Measurements from ENCODE around the gene CCK. TPM values are rescaled to one million over a fixed set of nuclear protein-coding genes. Genes with fewer than 3 reads are reported as not detected.
A peak's percentile ranks its signal among the peaks of the same experiment; 100 is the strongest.
"Not testable (repeated sequence)": the region's sequence is repeated elsewhere in the genome, so short reads cannot be mapped to it uniquely, and the experiment has no call there.

The CCK gene, protein sequence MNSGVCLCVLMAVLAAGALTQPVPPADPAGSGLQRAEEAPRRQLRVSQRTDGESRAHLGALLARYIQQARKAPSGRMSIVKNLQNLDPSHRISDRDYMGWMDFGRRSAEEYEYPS
- 0.42 and 6.2 TPM in 2 replicates for total RNA-seq (2014; rRNA removed; shearing (Covaris generic))

DNA sequence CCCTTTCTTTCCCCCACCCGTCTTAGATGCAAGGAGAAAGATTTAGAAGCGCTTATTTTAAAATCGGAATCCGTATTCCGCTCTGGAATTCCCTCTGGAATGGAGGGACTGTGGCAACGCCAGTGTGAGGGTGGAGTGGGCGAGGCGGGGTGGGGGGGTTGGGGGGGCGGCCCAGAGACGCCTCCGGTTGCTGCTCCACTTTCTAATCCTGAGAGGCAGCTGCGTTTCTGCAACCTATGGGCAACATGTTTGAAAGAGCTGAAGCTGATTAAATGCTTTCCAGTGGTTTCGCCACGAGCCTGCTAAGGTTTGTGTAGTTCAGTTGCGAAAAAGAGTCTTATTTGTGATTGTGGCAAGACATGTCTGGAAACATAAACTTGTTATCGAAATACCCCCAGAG lies at the start of gene CCK:
CCK (minus strand) TSS at position 101 of the 400 bp plus-strand sequence. CDS start 2,555 bp downstream, outside the sequence.
- no peak for DNase-seq (ENCODE audit: low read depth)

DNA sequence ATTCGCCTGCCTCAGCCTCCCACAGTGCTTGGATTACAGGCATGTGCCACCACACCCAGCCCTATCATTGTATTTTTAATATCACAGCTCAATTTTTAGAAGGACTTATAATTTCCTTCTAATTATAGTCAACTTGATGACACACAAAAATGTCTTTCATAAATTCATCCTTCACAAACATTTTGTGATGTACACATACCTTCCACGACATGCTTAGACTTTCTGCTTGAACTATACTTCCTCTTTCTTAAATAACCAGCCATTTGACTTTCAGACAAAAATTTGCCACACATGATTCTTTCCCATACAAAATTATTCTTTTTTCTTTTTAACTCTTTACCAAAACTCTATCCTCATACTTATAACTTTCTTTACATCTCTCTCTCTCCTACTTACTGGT lies 48.4 kb upstream of the CCK start:
- no peak for DNase-seq (ENCODE audit: low read depth)

DNA sequence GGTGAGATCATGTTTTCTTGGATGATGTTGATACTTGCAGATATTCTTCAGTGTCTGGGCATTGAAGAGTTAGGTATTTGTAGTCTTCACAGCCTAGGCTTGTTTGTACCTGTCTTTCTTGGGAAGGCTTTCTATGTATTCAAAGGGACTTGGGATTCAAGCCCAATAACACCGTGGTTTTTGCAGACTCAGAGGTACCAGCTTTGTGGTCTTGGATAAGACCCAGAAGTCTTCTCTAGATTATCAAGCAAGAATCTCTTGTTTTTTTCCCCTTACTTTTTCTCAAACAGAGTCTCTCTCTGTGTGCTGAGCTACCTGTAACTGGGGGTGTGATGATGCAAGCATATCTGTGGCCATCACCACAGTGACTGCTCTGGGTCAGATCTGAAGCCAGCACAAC lies 42.7 kb upstream of the CCK start:
- DNase-seq (ENCODE audit: low read depth): no peak

DNA sequence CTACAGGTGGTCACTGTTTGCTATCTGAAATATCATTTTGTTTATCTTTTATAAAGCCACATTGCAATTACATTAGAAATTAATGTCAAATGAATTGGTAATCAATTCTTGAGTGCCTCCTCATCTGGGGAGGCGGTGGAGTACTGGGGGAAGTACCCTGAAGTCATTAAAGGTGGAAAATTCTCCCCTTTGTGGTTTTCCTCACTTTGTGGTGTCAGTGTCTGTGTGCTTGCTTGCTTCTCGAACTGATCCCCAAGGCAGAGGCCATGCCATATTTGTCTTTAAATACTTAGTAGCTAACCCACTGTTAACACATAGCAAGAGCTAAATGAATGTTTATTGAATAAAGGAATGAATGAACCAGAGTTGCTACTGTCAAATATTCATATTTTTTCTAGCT lies 40.5 kb upstream of the CCK start:
- DNase-seq (ENCODE audit: low read depth): no peak

DNA sequence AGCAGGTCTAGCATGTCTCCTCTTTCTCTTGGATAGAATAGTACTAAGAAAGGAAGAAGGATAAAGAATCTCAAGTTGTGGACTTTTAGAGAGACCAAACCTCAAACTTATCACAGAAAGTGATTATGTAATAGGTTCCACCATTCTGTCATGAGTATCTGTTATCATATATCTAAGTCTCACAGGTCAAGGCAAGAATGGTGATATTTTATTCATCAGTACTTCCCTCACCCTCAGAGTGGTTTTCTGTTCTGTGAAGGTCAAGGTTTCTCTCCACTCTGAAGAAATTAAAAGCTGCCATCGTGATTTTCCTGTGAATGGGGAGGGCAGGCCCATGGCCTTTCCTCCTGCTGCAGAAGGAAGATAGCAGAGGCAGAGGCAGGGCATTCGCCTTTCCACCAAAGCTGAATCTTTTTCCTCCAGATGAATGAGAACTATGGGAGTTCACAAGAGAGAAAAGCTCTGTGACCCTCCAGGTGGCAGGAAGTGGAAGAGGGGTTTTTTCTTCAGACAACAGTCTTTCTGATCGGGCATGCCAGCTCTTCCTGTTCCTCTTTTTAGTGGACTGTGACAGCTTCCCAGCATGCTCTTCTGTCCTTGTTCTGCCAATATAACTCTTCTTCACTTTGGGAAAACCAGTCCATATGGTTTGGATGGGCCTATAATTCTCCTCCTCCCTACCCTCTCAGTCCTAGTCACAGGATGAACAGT lies 37.1 kb upstream of the CCK start:
- DNase-seq (ENCODE audit: low read depth): no peak

DNA sequence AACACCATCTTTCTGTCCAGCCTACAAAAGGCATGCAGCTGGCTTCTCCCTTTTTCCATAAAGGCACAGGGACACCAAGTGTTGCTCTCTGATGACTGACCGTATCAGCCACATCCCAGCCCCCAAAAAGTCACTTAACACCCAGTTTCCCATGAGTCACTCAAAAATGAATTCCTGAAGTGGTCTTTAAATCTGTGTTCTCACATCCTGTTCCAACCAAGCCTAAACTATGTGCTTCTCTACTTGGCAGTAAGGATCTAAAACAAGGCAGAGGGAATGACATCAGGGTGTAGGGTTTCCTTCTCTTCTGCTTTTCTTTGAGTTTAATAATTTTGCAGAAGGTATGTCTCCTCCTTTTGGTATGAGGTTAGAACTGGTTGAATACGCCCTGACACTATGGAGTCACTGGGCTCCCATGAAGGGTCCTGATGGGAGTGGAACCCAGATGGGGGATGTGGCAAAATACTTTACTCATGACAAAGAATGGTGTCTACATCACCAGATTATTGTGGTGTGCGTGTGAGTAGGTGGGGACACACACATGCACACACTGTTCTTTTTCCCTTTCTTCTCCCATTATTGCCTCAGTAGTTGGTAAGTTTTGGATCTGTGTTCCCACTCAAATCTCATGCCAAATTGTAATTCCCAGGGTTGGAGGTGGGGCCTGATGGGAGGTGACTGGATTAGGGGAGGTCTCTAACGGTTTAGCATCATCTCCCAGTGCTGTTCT lies 35.6 kb upstream of the CCK start:
- DNase-seq (ENCODE audit: low read depth): peak; percentile 21

DNA sequence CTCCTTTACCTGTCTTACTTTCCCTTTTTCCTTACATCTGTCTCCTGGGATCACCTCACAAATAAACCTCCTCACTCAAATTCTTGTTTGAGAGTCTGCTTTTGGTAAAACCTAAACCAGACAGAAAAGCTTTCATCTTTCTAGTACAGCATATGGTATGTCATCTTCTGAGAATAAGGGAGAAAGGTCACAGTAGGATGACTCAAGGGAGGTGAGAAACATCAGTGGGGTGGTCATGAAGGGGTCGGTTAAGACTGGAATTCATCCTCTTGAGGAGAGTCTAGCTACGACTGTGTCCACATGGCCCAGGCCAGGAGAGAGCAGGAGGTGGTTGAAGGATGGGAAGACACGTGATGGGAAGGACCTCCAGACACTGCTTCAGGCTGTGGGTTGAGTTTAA lies 34.8 kb upstream of the CCK start:
- no peak for DNase-seq (ENCODE audit: low read depth)

DNA sequence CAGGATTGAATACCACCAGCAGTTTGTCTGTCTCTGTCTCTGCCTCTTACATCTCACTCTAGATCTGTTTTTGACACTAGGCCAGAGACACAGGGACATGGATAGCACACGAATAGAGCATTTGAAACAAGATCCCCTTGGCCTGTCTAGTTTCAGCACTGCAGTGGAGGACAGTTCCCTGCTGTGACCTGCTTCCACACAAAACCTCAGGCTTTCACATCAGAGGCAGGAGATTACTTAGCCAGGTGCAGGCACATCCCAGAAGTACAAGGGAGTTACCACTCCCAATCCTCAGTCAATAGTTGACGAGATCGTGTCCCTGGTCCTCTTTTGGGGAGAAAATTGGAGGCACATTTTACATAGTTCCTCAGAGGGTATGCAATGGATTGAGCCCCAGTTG lies 34.0 kb upstream of the CCK start:
- peak; percentile 19 for DNase-seq (ENCODE audit: low read depth)

DNA sequence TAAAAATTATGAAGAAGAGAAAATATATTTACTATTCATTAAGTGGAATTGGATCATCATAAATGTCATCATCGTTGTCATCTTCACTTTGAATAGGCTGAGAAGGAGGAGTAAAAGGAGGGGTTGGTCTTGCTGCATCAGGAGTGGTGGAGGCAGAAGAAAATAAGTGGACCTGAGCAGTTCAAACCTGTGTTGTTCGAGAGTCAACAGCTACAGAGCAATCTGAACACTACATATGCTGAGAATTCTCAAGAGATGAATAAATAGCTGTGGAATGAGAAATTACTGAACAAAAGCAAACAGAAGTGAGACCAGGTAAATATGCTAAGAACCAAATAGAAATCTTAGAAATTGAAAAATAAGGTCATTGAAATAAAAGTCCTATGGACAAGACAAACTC lies 32.3 kb upstream of the CCK start:
- no peak for DNase-seq (ENCODE audit: low read depth)

DNA sequence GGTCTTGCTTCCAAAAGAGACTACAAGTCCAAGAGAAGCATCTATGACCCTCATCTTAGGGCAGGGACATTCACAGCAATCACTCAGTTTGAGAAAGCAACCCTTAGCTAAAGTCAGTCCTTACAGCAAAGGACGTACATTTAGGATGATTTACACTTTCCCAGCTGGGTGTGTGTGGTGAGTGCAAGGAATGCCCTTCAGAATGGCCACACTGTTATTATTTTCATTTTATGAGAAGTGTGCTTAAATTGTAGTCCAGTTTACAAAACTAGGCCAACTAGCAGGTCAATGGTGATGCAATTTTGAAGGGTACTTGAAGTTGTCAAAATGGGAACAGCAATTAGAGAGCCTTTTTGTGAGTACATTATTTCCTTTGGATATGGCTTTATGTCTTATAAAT lies 26.0 kb upstream of the CCK start:
- no peak for DNase-seq (ENCODE audit: low read depth)

DNA sequence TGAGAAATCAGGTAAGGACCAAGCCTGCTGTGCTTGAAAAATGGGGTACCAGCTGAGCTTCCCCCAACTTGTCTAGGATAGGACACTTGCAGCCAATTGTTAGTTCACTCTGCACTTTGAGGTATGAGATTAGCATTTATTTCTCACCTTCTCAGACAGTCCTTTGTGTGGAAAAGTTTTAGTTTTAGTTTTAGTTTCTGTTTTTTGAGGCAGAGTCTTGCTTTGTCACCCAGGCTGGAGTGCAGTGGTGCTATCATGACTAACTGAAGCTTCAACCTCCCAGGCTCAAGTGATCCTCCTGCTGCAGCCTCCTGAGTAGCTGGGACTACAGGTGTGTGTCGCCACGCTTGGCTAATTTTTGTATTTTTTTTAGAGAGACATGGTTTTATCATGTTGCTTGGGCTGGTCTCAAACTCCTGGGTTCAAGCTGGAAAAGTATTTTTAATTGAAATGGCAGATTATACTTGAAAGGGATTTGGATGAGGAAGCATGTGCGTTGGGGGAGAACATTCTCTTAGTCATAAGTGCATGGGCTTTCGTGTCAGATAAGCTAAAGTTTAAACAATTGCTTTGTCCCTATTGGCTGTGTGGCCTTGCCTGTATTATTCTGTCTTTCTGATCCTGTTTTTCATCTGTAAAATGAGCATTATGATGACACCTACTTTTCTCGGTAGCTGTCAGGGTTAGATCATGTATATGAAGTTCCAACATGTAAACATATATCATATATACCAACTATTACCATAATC lies 25.2 kb upstream of the CCK start:
- DNase-seq (ENCODE audit: low read depth): no peak

DNA sequence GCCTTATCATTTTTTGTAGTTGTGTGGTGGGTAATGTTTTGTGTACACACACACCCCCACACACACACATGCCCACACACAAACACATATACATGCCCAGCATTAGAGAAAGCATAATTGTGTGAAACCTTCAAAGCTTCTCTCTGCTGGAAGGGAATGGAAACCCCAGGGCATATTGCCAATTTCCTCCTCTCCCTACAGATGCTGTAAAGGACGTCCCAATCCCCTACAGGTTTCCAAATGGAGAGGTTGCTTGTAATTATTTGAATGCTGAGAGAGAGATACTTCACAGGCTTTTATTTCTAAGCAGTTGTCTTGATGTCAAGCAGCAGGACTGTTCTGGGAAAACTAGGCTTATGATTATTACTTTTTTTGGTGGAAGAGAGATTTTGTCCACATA lies 23.0 kb upstream of the CCK start:
- DNase-seq (ENCODE audit: low read depth): no peak

DNA sequence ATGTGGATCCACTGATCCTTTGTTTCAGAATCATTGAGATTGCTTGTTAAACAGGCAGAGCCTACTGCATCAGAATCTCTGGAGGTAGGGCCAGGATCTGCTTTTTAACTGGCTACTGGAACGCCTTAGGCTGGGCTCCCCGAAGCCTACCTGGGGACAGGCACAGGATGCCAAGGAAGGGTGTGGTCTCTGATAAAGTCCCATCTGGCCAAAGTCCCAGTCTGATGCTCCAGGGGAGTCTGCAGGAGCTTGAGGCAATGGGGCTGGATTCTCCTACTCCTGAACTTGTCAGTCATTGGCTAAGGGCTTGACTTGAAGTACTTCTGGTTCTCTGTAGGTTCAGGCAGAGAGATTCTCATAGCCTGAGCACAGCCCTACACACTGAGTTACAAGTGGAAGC lies 22.4 kb upstream of the CCK start:
- DNase-seq (ENCODE audit: low read depth): no peak

DNA sequence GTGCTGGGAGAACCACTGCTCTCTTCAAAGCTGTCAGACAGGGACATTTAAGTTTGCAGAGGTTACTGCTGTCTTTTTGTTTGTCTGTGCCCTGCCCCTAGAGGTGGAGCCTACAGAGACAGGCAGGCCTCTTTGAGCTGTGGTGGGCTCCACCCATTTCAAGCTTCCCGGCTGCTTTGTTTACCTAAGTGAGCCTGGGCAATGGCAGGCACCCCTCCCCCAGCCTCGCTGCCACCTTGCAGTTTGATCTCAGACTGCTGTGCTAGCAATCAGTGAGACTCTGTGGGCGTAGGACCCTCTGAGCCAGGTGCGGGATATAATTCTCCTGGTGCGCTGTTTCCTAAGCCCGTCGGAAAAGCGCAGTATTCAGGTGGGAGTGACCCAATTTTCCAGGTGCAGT lies 21.4 kb upstream of the CCK start:
- not testable (repeated sequence) for DNase-seq (ENCODE audit: low read depth)

DNA sequence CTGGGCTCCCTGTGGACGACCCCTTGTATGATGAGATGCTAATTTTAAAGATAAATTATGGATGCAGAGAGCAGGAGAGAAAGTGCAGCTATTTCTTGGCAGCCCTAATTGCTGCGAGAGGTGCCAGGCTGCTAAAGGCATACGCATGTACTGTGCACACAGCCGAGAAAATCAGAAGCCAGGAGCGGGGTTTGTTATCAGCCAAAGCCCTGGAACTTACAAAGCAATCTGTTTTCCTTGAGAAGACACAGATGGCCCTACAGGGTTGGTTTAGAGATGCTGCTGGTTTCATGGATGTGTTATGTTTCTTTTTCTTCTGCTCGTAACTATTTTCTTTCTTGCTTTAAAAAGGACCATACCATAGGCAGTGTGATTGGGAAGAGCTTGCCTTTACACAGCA lies 11.7 kb upstream of the CCK start:
- DNase-seq (ENCODE audit: low read depth): no peak

DNA sequence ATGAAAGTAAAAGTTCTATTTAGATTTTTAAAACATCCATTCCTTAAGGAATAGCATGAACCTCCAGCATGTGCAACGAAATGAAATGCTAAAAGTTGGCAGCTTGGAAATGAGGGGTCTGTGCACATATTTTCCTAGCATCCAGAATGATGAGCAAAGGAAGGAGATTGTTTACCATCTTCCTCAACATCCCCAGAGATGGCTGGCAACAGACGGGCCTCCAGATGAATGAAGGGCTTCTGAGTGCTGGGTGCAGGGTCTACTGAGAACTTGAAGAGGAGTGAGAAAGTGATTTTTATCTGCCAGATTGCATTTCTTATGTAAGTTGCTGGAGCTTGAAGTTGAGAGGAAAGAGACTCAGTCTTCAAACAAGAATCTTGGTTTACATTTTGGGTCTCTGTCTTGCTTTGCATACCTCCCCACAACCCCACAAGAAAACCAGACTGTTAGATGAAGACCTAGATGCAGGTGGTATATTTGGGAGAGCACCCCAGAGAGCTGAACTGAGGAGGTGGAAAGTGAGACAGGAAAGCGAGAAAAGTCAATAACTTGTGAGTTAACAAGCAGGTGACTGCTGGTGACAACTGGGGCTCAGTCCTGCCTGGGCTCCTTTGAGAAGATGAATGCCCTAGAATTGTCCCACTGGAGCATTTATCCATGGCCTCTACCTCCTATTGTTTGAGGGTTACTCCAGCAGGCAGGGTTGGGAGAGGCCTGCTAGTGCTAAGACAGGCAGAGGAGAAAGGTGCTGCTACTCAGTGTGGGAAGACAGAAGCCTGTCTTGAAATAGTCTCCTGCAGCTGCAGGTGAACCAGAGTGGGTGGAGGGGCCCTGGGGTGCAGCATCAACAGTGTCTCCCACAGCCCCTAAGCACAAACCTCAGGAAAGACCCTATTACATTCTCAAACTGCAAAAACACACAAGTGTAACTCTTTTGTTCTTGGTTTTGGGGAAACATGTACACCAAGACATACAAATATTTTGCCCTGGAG lies 10.5 kb upstream of the CCK start:
- no peak for DNase-seq (ENCODE audit: low read depth)

DNA sequence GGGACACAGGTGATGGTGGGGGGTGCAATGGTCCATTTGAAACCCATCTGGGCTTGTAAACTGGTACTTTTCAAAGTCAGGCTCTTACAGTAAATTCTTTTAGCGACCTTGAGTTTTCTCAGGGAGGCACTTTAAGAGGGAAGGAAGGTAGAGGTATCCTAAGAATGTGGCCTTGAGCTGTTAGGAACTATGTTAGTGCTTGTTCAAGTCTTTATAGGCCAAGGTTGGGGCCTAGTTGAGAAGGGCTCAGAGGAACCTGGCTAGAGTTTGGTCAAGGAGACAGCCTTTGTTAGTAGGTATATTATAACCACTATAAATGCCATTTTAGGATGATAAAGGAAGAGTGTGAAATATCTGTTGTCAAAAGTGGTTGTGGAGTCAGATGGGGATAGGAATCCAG lies 9.2 kb upstream of the CCK start:
- no peak for DNase-seq (ENCODE audit: low read depth)

DNA sequence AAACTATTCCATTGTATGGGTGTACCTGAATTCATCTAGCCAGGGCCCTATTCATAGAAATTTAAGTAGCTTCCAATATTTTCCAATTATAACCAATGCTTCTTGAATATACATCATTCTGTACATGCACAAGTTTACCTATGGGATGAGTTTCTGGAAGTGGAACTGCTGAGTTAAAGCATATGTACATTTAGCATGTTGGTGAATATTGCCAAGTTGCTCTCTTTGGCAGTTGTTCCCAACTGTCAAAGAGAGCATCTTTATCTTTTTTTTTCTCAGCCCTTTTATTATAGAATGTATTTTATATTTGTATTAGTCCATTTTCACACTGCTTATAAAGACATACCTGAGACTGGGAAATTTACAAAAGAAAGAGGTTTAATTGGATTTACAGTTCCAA lies 8.3 kb upstream of the CCK start:
- no peak for DNase-seq (ENCODE audit: low read depth)

DNA sequence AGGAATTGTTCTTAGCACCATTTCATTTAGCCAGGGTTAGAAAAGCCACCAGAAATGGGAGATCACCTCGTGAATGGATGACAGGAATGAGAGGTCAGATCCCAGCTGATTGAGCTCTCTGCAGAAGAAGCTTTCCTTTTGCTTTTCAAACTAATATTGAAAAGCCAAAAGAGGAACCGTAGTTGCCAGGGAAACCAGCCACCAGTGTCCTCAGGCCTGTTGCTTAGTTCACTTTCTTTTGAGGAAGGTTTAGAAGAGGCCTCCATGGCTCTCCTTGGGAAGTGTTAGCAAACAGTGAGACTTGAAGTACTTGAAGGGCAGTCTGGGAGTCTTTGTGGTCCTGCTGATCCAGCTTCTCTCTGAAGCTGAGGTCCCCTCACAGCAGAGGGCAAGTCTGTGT lies 7.4 kb upstream of the CCK start:
- no peak for DNase-seq (ENCODE audit: low read depth)

DNA sequence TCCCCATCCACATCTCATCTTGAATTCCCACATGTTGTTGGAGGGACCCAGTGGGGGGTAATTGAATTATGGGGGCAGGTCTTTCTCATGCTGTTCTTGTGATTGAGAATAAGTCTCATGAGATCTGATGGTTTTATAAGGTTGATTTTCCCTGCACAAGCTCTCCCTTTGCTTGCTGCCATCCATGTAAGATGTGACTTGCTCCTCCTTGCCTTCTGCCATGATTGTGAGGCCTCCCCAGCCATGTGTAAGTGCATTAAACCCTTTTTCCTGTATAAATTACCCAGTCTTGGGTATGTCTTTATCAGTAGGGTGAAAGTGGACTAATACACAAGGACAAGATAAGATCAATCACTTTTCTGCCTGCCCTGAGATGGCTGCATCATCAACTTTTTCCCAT lies 5.8 kb upstream of the CCK start:
- no peak for DNase-seq (ENCODE audit: low read depth)

DNA sequence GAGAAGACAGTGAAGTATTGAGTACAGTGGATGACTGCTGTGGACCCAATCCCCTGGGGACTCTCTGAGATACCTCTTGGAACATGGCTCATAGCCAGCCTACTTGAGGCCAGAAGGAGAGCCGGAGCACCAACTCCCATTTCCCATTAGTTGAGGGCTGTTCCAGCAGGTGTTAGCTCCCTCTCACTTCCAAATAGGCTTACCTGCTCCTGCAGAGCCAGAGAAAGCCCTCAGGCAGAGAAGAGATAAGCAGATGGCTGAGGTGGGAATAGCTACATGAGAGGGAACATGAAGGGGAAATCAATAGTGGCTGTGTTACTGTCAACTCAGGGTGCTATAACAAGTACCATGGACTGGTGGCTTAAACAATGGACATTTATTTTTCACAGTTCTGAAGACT lies 4.6 kb upstream of the CCK start:
- no peak for DNase-seq (ENCODE audit: low read depth)
